Activated naive CD4-positive, alpha-beta T cell treated with anti-CD3 and anti-CD28 coated beads, Interleukin-2, amount 10 ng/mL, durations not matched to agents 7 days and 5 days (primary cell): ENCODE data around the gene MBOAT7.
A peak's percentile ranks its signal among the peaks of the same experiment; 100 is the strongest.

ENCODE experiments used
- CTCF ChIA-PET: fragments of 350-600 bp; sonication (Branson Sonifier 250); formaldehyde crosslinking; loops from one replicate; lab custom pipeline; 2021; ENCODE audit warnings: antibody characterized with exemption; lab: Charles Lee
- DNase-seq: peaks from one replicate; pipeline ENCODE4 v3.0.0-alpha.2; 2020
- H3K27ac Mint-ChIP-seq: one replicate; pipeline ENCODE4 v1.8.0; 2021; ENCODE audit warnings: mild to moderate bottlenecking, moderate library complexity, mixed read lengths
- H3K27me3 Mint-ChIP-seq: one replicate; pipeline ENCODE4 v1.8.0; 2021; ENCODE audit warnings: mild to moderate bottlenecking, mixed read lengths
- H3K36me3 Mint-ChIP-seq: one replicate; pipeline ENCODE4 v1.8.0; 2021; ENCODE audit warnings: mixed read lengths
- H3K4me1 Mint-ChIP-seq: one replicate; pipeline ENCODE4 v1.8.0; 2021; ENCODE audit warnings: mixed read lengths
- H3K4me3 Mint-ChIP-seq: one replicate; pipeline ENCODE4 v1.8.0; 2021; ENCODE audit warnings: mild to moderate bottlenecking, moderate library complexity, mixed read lengths
- H3K9me3 Mint-ChIP-seq: one replicate; pipeline ENCODE4 v1.8.0; 2021; ENCODE audit warnings: mixed read lengths

MBOAT7 gene

DNA sequence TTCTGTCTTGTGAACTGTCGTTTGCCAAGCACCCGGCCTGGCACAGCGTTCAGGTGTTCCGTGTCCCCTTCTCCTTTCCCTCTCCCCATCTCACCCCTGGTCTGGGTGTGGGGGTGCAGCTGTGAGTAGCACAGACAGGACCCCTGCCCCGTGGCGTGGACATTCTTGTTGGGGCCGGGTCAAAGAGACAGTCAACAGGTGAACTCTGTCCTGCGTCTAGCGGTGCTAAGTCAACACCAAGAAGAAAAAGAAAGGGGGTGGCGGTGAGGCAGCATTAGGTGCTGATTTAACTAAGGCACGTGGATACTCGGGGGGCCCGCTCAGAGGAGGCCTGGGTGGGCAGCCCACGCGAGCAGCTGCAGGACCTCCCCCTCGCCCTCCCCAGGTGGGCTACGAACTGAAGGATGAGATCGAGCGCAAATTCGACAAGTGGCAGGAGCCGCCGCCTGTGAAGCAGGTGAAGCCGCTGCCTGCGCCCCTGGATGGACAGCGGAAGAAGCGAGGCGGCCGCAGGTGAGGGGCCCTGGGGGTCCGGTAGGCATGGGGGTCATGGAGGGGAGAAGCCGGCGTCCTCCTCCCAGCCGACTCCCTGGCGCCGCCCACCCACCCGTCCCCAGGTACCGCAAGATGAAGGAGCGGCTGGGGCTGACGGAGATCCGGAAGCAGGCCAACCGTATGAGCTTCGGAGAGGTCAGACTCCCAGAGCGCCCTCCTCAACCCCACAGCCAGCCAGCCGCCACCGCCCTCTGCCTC lies 61.5 kb downstream of the MBOAT7 start:
- Mint-ChIP-seq H3K36me3 (peaks cover 31% of the 10 kb centered on the region), H3K4me3 (no peak overlapping the region), H3K4me1 (no peaks in the 10 kb centered on the region), H3K27me3 (no peaks in the 10 kb centered on the region), H3K9me3 (no peaks in the 10 kb centered on the region), H3K27ac (peak overlapping the region; percentile 12)
- DNase-seq, result no peak
- CTCF ChIA-PET, result no interaction called here

DNA sequence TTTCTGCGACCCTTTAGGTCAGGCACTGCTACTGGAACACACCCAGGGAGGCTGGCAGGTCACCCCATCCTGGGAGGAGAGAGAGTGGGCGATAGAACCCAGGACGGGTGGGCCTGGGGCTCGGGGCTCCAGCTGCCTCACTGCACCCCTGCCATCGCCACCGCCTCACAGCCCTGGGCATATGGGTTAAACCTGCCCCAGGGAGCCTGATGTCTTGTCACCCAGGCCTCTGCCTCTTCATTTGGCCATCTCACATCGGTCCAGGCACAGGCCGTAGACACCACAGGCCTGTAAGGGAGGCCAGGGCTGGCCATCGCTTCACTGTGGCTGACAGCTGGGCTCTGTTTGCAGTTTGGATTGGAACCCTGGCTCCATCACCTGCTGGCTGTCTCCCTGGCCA lies 63.7 kb downstream of the MBOAT7 start:
- DNase-seq, result no peak
- no peaks in the 10 kb centered on the region for H3K4me1 Mint-ChIP-seq
- H3K27ac Mint-ChIP-seq, result no peak overlapping the region
- peaks cover 34% of the 10 kb centered on the region for H3K36me3 Mint-ChIP-seq
- H3K9me3 Mint-ChIP-seq, result no peaks in the 10 kb centered on the region
- H3K4me3 Mint-ChIP-seq, result no peak overlapping the region
- CTCF ChIA-PET, result no interaction called here
- no peaks in the 10 kb centered on the region for H3K27me3 Mint-ChIP-seq

DNA sequence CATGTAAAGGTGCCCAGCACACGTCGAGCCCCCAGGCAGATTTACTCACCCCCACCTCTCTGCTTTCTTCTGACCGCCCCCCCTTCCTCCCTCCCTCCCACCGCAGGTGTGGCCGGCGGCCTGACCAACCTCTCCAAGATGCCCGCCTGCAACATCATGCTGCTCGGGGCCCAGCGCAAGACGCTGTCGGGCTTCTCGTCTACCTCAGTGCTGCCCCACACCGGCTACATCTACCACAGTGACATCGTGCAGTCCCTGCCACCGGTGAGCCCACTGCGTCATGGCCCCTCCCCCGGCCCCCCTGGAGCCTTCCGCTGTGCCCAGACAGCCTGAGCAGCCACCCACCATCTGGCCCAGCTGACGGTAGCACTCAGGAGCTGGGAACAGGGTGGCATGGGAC lies 65.0 kb downstream of the MBOAT7 start:
- CTCF ChIA-PET, result no interaction called here
- H3K27ac Mint-ChIP-seq, result no peak overlapping the region
- H3K27me3 Mint-ChIP-seq, result no peaks in the 10 kb centered on the region
- no peaks in the 10 kb centered on the region for H3K4me1 Mint-ChIP-seq
- H3K4me3 Mint-ChIP-seq, result no peak overlapping the region
- H3K36me3 Mint-ChIP-seq, result peaks cover 33% of the 10 kb centered on the region
- no peaks in the 10 kb centered on the region for H3K9me3 Mint-ChIP-seq
- DNase-seq, result no peak

DNA sequence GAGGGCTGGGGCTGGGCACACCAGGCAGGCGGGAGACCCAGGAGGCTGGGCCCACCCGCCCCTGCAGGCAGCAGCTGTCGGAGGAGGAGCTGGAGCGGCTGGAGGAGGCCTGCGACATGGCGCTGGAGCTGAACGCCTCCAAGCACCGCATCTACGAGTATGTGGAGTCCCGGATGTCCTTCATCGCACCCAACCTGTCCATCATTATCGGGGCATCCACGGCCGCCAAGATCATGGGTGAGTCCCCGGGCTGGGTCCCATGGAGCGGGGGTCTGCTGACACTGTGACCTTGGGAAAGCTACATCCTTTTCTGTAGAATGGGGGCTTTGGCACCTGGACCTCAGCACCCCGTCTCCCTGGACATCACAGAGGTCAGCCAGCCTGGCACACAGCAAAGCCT lies 65.7 kb downstream of the MBOAT7 start:
- DNase-seq, result no peak
- no peaks in the 10 kb centered on the region for H3K4me1 Mint-ChIP-seq
- H3K9me3 Mint-ChIP-seq, result no peaks in the 10 kb centered on the region
- CTCF ChIA-PET, result no interaction called here
- H3K27me3 Mint-ChIP-seq, result no peaks in the 10 kb centered on the region
- H3K36me3 Mint-ChIP-seq, result peaks cover 33% of the 10 kb centered on the region
- no peak overlapping the region for H3K27ac Mint-ChIP-seq
- no peak overlapping the region for H3K4me3 Mint-ChIP-seq
